NOMO-1 treated with DMSO at 0.1 percent for 48 hours (cell line): ENCODE results near the gene OR7A17.

Experiments used
- DNase-seq: peaks from one replicate; lab custom pipeline; 2025; ENCODE audit not compliant: unreplicated experiment; lab: John Stamatoyannopoulos, UW

Gene OR7A17

DNA sequence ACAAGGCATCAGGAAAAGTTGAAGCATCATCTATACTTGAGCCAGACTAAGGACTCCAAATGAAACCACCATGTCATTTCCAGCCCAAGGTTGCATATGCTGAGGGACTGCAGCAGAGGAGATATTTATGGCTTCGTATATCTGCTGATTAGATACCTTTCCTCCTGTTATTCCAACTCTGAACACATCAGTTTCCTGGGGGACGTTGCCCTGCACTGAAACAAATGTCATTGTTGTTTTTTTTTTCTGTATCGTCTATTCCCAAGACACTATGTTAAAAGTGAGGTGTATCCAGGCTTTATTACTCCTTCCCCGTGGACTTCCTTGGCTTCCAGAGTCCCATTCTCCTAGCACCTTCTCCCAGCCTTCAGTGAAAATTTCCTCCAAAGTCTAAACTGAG lies at the start of gene OR7A17:
TSS of gene OR7A17 (minus strand) at position 101 of the 400 bp plus-strand sequence. CDS start 4,777 bp downstream, outside the sequence.
- no peak for DNase-seq

DNA sequence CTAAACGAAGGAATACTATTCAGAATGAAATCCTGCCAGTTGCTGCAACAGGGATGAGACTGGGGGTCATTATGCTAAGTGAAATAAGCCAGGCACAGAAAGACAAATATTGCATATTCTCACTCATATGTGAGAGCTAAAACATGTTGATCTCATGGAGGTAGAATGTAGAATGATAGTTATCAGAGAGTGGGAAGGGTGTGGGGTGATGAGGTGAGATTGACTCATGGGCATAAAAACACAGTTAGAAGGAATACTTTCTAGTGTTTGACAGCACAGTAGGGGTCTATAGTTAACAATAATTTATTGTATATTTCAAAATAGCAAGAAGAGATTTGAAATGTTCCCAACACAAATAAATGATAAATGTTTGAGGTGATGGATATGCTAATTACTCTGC lies 47.6 kb upstream of the OR7A17 start:
- DNase-seq: no peak

DNA sequence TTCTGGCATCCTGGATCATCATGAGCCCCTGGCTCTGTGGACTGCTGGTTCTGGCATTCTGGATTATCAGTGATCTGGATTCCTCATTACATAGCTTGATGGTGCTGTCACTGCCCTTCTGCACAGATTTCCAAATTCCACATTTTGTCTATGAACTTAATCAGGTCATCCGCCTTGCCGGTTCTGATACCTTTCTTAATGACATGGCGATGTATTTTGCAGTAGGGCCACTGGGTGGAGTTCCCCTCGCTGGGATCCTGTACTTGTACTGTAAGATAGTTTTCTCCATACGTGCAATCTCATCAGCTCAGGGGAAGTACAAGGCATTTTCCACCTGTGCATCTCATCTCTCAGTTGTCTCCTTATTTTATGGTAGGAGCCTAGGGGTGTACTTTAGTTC lies 30.9 kb upstream of the OR7A17 start:
- DNase-seq: no peak

DNA sequence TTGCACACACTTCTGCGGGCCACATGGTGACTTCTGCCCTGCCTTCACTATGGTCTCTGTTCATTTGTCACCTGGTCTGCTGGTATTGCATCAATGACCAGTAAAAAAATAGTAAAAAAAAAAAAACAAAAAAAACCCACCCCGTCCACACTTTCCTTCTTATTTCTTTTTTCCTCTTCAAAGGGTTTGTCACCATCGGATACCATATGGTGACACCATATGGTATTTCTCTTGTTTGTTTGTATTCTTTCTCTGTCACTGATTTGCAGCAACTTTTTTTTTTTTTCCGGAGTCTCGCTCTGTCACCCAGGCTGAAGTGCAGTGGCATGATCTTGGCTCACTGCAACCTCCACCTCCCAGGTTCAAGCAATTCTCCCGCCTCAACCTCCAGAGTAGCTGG lies 29.2 kb upstream of the OR7A17 start:
- DNase-seq: no peak

DNA sequence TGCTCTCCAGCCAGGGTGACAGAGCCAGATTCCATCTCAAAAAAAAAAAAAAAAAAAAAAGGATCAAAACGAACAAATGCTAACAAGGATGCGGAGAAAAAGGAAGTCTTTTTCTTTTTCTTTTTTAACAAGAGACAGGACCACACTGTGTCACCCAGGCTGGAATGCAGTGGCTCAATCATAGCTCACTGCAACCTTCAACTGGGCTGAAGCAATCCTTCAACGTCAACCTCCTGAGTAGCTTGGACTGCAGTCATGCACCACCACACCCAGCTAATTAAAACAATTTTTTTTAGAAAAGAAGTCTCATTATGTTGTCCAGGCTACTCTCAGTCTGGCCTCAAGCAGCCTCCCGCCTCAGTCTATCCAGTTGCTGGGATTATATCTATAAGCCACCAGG lies 20.8 kb upstream of the OR7A17 start:
- DNase-seq: no peak

DNA sequence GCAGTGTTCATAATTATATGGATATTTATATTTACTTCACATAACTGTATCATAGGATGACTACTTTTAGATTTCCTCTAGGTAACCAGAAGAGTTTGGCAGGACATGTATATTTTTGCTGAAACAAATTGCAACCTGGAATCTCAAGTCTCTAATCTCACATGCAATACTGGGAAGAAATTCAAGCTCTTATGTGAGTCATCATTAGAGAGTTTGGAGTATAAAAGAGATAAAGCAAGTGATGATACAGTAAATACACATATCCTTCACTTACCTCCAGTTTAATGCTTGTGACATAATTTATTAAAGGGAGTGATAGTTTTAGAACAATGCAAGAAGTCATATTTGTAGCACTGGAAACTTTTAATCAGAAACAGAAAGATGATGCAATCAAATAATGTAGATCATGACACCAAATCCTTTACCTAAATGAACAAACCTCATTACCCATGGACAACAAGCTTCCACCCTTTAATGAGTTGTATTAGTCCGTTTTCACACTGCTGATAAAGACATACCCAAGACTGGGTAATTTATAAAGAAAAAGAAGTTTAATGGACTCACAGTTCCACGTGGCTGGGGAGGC lies 15.8 kb upstream of the OR7A17 start:
- no peak for DNase-seq

DNA sequence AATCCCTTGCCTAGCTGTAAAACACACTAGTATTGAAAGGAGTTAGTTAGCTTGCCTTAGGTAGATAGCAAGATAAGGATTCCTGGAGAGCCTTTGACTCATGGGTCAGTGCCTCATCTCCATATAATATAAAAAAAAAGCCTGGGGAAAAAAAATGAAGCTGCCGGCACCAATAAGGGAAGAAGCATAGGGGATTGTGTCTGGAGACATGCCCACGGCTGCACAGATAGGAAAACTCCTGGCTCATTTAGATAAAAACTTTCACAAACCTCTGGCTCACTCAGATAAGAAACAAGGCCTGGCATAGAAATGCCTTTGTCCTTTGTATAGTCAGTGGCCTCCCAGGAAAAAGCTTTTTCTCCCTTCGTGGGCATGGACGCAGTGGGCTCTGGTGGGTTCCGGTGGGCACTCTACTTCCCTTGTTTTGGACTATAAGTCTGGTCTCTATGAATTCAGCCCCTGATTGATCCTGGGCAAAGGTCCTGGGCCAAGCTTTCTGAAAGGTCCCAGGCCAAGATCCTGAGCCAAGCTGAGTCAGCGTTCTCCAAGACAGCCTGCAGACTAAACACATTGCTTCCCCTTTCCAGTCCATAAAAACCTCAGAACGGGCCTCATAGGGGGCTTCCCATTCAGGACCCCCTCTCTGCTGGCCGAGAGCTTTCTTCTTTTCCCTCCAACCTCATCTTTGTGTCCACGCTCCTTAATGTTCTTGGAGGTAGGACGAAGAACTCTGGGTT lies 4.9 kb upstream of the OR7A17 start:
- no peak for DNase-seq

DNA sequence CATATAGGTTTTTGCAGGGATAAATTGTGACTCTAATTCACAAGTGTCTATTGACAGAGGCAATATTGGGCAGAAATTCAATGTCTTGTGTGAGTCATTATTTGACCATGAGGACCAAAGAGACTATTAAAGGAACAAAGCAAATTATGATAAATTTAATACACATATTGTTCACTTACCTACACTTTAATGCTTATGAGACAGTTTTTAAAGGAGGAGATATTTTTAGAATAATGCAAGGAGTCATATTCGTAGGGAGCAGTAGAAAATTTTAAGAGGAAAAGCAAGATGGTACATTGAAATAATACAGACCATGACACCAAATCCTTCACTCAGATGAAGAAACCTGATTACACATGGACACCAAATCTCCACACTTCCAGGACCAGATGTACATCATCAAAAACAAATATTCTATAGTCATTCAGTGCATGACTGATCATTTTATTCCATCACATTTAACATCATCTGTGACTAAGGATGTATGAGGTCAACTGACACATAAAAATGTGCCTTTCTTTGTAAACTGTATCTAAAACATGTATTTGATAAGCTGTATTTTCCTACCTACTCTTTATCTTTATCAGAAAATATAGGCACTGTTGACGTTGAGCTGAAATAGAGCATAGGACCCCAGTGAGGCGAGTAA lies 4.2 kb upstream of the OR7A17 start:
- DNase-seq: no peak

DNA sequence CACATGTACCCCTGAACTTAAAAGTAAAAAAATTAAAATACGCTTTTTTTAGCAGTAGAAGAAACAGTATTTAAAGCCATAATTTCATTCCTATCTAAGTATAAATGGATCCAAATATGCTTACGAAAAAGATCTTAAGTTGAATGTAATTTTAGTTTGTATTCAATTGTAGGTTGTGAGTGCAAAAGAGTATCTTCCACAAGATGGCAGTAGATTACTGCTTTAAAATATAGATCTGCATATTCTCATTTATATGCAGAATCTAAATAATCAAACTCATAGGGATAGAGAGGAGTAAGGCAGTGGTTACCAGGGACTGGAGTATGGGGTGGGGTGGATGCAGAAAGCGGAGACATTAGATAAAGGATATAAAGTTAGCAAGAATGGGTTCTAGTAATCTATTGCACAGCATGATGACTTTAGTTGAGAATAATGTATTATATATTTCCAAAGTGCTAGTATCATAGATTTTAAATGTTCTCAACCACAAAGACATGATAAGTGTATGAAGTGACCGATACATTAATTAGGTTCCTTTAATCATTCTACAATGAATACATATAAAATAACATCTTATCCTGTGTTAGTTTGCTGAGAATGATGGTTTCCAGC lies 14.2 kb downstream of the OR7A17 start:
- peak; percentile 8 for DNase-seq

DNA sequence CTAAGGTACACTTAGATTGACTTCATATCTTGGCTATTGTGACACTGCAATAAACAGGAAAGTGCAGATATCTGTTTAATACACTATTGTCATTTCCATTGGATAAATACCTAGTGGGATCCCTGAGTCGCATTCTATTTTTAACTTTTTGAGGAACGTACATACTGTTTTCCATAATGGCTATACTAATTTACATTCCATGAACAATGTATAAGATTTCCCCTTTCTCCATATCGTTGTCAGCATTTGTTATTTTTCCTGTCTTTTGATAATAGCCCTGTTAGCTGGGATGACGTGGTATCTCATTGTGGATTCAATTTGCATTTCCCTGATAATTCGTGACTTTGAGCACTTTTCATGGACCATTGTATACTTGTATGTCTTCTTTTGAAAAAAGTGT lies 17.4 kb downstream of the OR7A17 start:
- no peak for DNase-seq

DNA sequence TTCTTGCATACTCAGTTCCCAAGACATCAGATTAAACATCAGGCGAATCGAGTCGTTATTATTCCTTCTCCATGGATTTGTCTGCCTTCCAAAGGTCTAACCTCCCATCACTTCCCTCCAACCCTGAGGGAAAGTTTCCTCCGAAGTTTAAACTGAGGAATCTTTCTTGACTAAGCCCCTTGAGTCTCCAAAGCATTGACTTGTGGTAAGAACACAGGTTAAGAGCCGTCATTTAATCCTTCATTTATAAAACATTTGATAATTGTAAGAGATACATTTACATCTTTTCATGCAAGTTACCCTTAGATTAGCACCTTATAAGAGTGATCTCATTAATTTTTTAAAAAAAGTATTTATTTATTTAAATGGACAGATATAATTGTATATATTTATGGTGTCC lies 37.1 kb downstream of the OR7A17 start, which contains the start of gene OR7A10:
TSS of gene OR7A10 (minus strand) at position 101 of the 400 bp plus-strand sequence. CDS start 7,045 bp downstream, outside the sequence.
- DNase-seq: no peak

DNA sequence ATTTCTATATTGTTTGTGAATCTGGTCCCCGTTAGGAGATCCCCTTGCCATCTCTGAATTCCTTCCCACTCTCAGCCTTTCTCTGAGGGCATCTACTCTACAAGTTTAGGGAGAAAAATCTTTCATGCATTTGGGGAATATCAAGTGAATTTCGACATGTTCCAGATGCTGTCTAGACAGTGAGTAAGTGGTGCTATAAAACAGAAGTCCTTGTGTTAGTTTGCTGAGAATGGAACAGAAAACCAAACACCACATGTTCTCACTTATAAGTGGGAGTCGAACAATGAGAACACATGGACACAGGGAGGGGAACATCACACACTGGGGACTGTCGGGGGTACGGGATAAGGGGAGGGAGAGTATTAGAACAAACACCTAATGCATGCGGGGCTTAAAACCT lies 42.4 kb downstream of the OR7A17 start:
- no peak for DNase-seq

DNA sequence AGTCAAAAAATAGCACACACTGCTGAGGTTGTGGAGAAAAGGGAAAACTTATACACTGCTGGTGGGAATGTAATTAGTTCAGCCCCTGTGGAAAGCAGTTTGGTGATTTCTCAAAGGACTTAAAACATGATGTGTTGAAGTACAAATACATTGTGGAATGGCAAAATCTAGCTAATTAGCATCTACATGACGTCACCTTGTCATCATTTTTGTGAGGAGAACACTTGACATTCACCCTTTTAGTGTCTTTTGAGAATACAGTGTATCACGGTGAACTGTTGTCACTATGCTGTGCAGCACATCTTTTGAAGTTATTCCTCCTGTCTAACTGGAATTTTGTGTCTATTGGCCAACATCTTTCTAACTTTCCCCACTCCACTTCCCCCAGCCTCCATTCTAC lies 42.8 kb downstream of the OR7A17 start:
- DNase-seq: no peak

DNA sequence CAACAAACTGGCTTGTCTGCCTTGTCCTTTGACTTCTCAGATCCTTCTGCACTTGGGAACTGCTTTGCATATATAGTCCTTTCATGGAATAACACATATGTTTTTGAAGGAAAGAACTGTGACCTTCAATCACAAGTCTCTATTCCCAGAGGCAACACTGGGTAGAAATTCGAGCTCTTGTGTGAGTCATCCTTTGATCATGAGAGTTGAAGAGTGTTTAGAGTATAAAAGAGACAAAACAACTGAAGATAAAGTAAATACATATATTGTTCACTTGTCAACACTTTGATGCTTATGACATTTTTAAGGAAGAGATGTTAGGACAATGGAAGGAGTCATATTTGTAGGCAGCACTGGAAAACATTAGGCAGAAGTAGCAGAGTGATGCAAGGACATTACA lies 45.7 kb downstream of the OR7A17 start:
- no peak for DNase-seq

DNA sequence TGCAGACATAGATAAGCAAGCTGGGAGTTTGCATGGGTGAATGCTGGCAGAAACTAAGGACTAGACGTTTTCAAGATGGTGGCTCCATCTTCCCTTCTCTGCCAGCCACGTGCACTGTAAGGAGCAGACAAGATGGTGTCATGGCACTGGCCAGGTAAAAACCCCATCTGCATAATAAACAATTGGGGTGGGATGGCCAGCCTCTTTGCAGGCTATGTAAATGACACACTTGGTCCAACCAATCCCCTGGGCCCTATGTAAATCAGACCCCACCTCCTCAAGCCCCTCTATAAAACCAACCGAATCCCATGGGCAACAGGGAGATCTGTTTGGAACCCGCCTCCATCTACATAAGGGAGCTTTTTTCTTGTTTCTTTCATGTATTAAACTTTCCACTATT lies 48.5 kb downstream of the OR7A17 start:
- no peak for DNase-seq

DNA sequence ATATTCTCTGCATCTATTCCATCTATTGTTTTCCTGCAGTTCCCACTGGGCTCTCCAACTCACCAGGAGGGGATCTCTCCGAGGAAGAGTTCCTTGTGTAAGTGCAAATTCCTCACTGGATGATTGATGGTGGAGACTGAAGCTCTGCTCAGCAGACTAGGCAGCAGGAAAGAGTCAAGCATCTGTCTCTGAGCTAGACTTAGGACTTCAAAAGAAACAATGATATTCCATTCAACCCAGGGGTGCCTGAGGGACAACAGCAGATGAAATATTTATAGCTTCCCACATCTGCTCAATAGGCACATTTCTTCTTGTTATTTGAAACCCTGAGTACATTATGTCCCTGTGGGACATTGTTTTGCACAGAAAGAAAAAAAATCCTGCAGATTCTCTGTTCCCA lies 50.9 kb downstream of the OR7A17 start, which contains the start of the genes OR7A5 and OR7C1:
TSS of gene OR7A5 (minus strand) at position 175 of the 400 bp plus-strand sequence. CDS start 6,944 bp downstream, outside the sequence.
TSS of gene OR7C1 (minus strand) at position 175 of the 400 bp plus-strand sequence. CDS start 35,049 bp downstream, outside the sequence.
- no peak for DNase-seq

DNA sequence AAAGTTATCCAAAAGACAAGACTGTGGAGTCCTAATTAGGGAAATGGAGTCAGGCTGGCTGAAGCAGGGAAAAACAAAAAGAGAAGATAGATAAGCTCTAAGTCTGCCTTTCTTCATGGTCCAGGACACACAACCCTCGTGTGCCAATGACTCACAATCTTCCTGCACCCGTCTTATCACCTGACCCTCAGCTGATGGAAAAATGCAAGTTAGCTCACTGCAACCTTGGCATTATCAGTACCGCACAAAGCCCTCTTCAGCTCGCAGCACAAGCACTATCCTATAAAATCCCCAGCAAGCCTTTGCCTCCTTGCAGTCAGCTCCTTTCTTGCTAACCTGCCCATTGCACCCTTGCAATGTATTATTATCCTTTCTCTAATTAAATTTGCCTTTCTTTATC lies 55.2 kb downstream of the OR7A17 start:
- no peak for DNase-seq
